CD14-positive monocyte (primary cell): Measurements from ENCODE around the gene KDM4C. TPM values are rescaled to one million over a fixed set of nuclear protein-coding genes. Genes with fewer than 3 reads are reported as not detected.

Experiments used
- DNase-seq, 3 donors: peaks; one replicate each; pipeline ENCODE4 v3.0.0-alpha.2; 2011 to 2022
- H2AFZ ChIP-seq: 2 replicates; pipeline ENCODE4 v1.6.0; 2012; ENCODE audit warnings: mild to moderate bottlenecking, low read depth, low read length, inconsistent platforms; ENCODE audit not compliant: insufficient read depth, poor library complexity, severe bottlenecking
- H3K27ac ChIP-seq, 2 donors: 1 replicate in 1 of 2; 2 replicates in 1 of 2; pipeline ENCODE4 v1.5.1; 2012 to 2013; ENCODE audit warnings: low read length in 2 of 2, control low read depth in 1 of 2, inconsistent platforms in 1 of 2, low read depth in 1 of 2, mild to moderate bottlenecking in 1 of 2
- H3K27me3 ChIP-seq, 2 donors: one replicate each; pipeline versions ENCODE4 v1.6.0 to v1.6.1; 2011 to 2013; ENCODE audit warnings: low read length in 2 of 2; ENCODE audit not compliant: control insufficient read depth in 2 of 2, insufficient read depth in 2 of 2
- H3K36me3 ChIP-seq, 2 donors: replicated peaks in 1 of 2; 1 replicate in 1 of 2; 2 replicates in 1 of 2; pipeline versions ENCODE4 v1.5.1 to v1.6.1; 2012 to 2013; ENCODE audit warnings: low read length in 2 of 2, control low read depth in 1 of 2, inconsistent platforms in 1 of 2, mild to moderate bottlenecking in 1 of 2; ENCODE audit not compliant: insufficient read depth in 2 of 2, control insufficient read depth in 1 of 2
- H3K4me1 ChIP-seq, 2 donors: 1 replicate in 1 of 2; 2 replicates in 1 of 2; pipeline versions ENCODE4 v1.5.1 to v1.6.1; 2012 to 2013; ENCODE audit warnings: low read length in 2 of 2, control low read depth in 1 of 2, inconsistent platforms in 1 of 2, mild to moderate bottlenecking in 1 of 2, moderate library complexity in 1 of 2; ENCODE audit not compliant: insufficient read depth in 2 of 2, control insufficient read depth in 1 of 2
- H3K4me2 ChIP-seq: replicated peaks from 2 replicates; pipeline ENCODE3; 2012; ENCODE audit warnings: low read length, moderate library complexity, mild to moderate bottlenecking; ENCODE audit not compliant: poor library complexity, severe bottlenecking; ENCODE audit errors: extremely low read depth
- H3K4me3 ChIP-seq, 3 experiments: fragments of 200-600 bp in 1 of 3; sonication (generic) in 1 of 3; replicated peaks in 1 of 3; 1 replicate in 2 of 3; 2 replicates in 1 of 3; pipeline ENCODE4 v1.5.1; 2011 to 2013; ENCODE audit warnings: low read length in 3 of 3, mild to moderate bottlenecking in 3 of 3, control low read depth in 2 of 3, low read depth in 2 of 3, inconsistent platforms in 1 of 3, moderate library complexity in 1 of 3
- H3K79me2 ChIP-seq: 2 replicates; pipeline ENCODE4 v1.6.0; 2012; ENCODE audit warnings: mild to moderate bottlenecking, control low read depth, inconsistent platforms, low read length, moderate library complexity; ENCODE audit not compliant: insufficient read depth
- H3K9ac ChIP-seq: 2 replicates; pipeline ENCODE4 v1.6.0; 2017; ENCODE audit warnings: low read length, mild to moderate bottlenecking; ENCODE audit not compliant: insufficient read depth, poor library complexity, severe bottlenecking
- H3K9me3 ChIP-seq, 2 donors: replicated peaks in 1 of 2; 1 replicate in 1 of 2; 2 replicates in 1 of 2; pipeline versions ENCODE4 v1.5.1 to v1.6.1; 2012 to 2013; ENCODE audit warnings: low read length in 2 of 2, control low read depth in 1 of 2; ENCODE audit not compliant: control insufficient read depth in 1 of 2, insufficient read depth in 1 of 2
- H4K20me1 ChIP-seq: 2 replicates; pipeline ENCODE4 v1.6.0; 2012; ENCODE audit warnings: mild to moderate bottlenecking, low read length, control low read depth, moderate library complexity; ENCODE audit not compliant: insufficient read depth
- H3K27ac Mint-ChIP-seq, 7 donors: one replicate each; pipeline ENCODE4 v1.8.0; 2020; ENCODE audit warnings: mild to moderate bottlenecking in 7 of 7, mixed read lengths in 7 of 7, moderate library complexity in 6 of 7, inconsistent platforms in 2 of 7
- H3K27me3 Mint-ChIP-seq, 3 donors: one replicate each; pipeline ENCODE4 v1.8.0; 2021 to 2022; ENCODE audit warnings: low read depth in 3 of 3, mild to moderate bottlenecking in 3 of 3, mixed read lengths in 3 of 3, moderate library complexity in 3 of 3, inconsistent platforms in 1 of 3
- H3K36me3 Mint-ChIP-seq, 2 donors: one replicate each; pipeline ENCODE4 v1.8.0; 2020; ENCODE audit warnings: mixed read lengths in 2 of 2, inconsistent platforms in 1 of 2, mild to moderate bottlenecking in 1 of 2
- H3K4me1 Mint-ChIP-seq: one replicate; pipeline ENCODE4 v1.8.0; 2020; ENCODE audit warnings: mild to moderate bottlenecking, mixed read lengths
- H3K4me3 Mint-ChIP-seq, 2 donors: one replicate each; pipeline ENCODE4 v1.8.0; 2020; ENCODE audit warnings: mild to moderate bottlenecking in 2 of 2, mixed read lengths in 2 of 2, moderate library complexity in 1 of 2
- H3K9me3 Mint-ChIP-seq, 7 donors: one replicate each; pipeline ENCODE4 v1.8.0; 2020 to 2022; ENCODE audit warnings: mixed read lengths in 7 of 7, mild to moderate bottlenecking in 6 of 7, moderate library complexity in 6 of 7, inconsistent platforms in 2 of 7
- CTCF ChIP-seq: fragments of 200-600 bp; IDR thresholded peaks from one replicate; pipeline ENCODE4 v1.8.0; 2022; ENCODE audit warnings: antibody characterized with exemption, mild to moderate bottlenecking
- WGBS: methylation state at CpG from one replicate; pipeline ENCODE4 v1.1.5; 2013; ENCODE audit warnings: missing lambda C conversion rate; ENCODE audit not compliant: insufficient coverage; 5-methylcytosine and 5-hydroxymethylcytosine counted together
- intact Hi-C, 2 donors: fragments of 100-400 bp; cut with micrococcal nuclease; formaldehyde crosslinking; loops; one replicate each; pipeline versions ENCODE4 v1.15.0 to v1.15.1; 2023
- polyA plus RNA-seq, 3 donors: library from polyadenylated mRNA; depleted of rRNA in 1 of 3; unstranded in 2 of 3; stranded (reverse) in 1 of 3; fragments of 300-500 nt in 2 of 3; fragments of >200 nt in 1 of 3; fragmentation: Illumina TruSeq in 2 of 3; gene quantifications; 1 replicate in 2 of 3; 2 replicates in 1 of 3; pipeline ENCODE4 v1.2.3, GENCODE V29; 2012 to 2021

KDM4C gene
- polyA plus RNA-seq, 3 donors, result 15.2 to 36.2 (median 17.1) TPM

- H3K9me3 Mint-ChIP-seq, result no peaks in the 10 kb centered on the region
- no peak overlapping the region for H3K27ac ChIP-seq
- no peak overlapping the region for H3K4me2 ChIP-seq
- H3K36me3 Mint-ChIP-seq, result peaks cover 47 to 51% of the 10 kb centered on the region in 2 donors
- no peak overlapping the region for H3K4me3 ChIP-seq
- H3K27me3 Mint-ChIP-seq, result no peaks in the 10 kb centered on the region
- no peak overlapping the region for H3K4me3 Mint-ChIP-seq
- H3K4me1 ChIP-seq, result peaks cover 9 to 10% of the 10 kb centered on the region in 2 donors
- no peak overlapping the region for H2AFZ ChIP-seq
- H4K20me1 ChIP-seq, result peaks cover 9% of the 10 kb centered on the region
- DNase-seq, result no peak
- H3K9me3 ChIP-seq, result no peaks in the 10 kb centered on the region
- TF ChIP-seq CTCF, result no peak
- no peaks in the 10 kb centered on the region for H3K27me3 ChIP-seq
- no CpG with 5 or more reads among the region's 3 CpGs for WGBS
- H3K9ac ChIP-seq, result no peak overlapping the region
- no peak overlapping the region for H3K27ac Mint-ChIP-seq
- intact Hi-C loops, result no loop called here
- H3K36me3 ChIP-seq, result peaks cover 30 to 53% of the 10 kb centered on the region in 2 donors
- H3K79me2 ChIP-seq, result no peaks in the 10 kb centered on the region
- H3K4me1 Mint-ChIP-seq, result peaks cover 10% of the 10 kb centered on the region
These were observed 136.4 kb downstream of the KDM4C start for GRCh38 chr9:6894135-6894534.

GRCh38 chr9:6895754-6896153 is 138.0 kb downstream of the KDM4C start:
- Histone ChIP-seq H3K4me1 (no peaks in the 10 kb centered on the region), H3K36me3 (peaks cover 32 to 70% of the 10 kb centered on the region in 2 donors), H3K9me3 (no peaks in the 10 kb centered on the region), H3K79me2 (no peaks in the 10 kb centered on the region), H3K9ac (no peak overlapping the region), H3K4me2 (no peak overlapping the region), H3K27me3 (no peaks in the 10 kb centered on the region), H2AFZ (no peak overlapping the region), H3K27ac (no peak overlapping the region), H3K4me3 (no peak overlapping the region), H4K20me1 (peaks cover 15% of the 10 kb centered on the region)
- WGBS, result no CpG with 5 or more reads among the region's 1 CpG
- no peak overlapping the region for H3K4me3 Mint-ChIP-seq
- intact Hi-C loops, result no loop called here
- H3K9me3 Mint-ChIP-seq, result no peaks in the 10 kb centered on the region
- H3K27ac Mint-ChIP-seq, result no peak overlapping the region
- H3K27me3 Mint-ChIP-seq, result no peaks in the 10 kb centered on the region
- no peak for DNase-seq
- TF ChIP-seq CTCF, result no peak
- peaks cover 48 to 53% of the 10 kb centered on the region in 2 donors for H3K36me3 Mint-ChIP-seq
- H3K4me1 Mint-ChIP-seq, result no peaks in the 10 kb centered on the region
